C4-2B (cell line): ENCODE data around the gene FOXN3.

Experiments used
- CTCF ChIP-seq: fragments of 450-650 bp; conservative IDR thresholded peaks from 2 replicates; pipeline ENCODE4 v1.5.1; 2017; ENCODE audit warnings: mild to moderate bottlenecking
- ZFX ChIP-seq: fragments of 450-650 bp; IDR thresholded peaks from 2 replicates; pipeline ENCODE4 v1.6.1; 2017

- no peak for TF ChIP-seq CTCF
- no peak for TF ChIP-seq ZFX
These were observed 111.9 kb downstream of the FOXN3 start for GRCh38 chr14:89304972-89305703.
